CD4-positive, alpha-beta T cell treated with Interleukin-4 for 1 hour (primary cell): Measurements from ENCODE around the gene RNF41.
A peak's percentile ranks its signal among the peaks of the same experiment; 100 is the strongest.
"Not testable (repeated sequence)": the region's sequence is repeated elsewhere in the genome, so short reads cannot be mapped to it uniquely, and the experiment has no call there.

ENCODE experiments used
- DNase-seq, 2 donors: peaks; one replicate each; pipeline ENCODE4 v3.0.0-alpha.2; 2020 to 2022

Gene RNF41

DNA sequence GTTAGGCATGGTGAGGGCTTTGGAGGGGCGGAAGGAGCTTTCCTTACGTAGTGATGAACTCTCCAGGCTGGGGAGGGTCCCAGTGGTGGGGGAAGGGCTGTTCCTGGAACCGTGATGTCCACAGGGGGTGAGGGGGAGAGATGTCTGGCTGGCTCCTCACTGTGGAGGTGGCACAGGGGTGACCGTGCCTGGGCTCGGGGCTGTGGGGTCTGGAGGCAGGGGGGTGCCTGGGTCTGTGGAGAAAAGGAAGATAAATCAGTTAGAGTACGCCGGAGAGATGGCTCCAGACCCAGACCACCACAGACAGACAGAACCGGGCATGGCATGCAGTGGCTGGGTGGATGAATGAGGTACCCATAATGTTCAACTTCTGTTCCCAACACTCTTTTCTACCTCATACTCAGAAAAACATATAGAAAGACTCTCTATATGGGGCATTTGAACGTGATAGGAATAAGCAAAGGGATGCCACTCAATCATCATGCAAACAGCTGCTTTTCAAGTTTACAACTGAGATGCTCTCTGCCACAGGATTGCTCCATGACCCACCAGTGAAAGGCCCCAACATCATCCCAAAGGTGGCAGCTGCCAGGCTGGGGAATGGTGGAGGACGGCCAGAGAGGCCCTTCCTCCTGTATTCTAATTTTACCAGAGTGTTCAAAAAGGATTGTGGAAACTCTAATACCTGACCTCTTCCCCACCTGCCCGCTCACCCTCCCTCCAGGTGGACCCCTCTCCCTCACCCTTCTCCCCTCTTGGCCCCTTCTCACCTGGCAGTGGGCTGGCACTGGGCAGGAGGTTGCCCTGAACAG, 58.0 kb downstream of the RNF41 start:
- DNase-seq: no peak

GRCh38 chr12:56162468-56163290, 59.0 kb downstream of the RNF41 start:
- no peak for DNase-seq

GRCh38 chr12:56161690-56162351, 59.9 kb downstream of the RNF41 start:
- DNase-seq: no peak

GRCh38 chr12:56160894-56161689, 60.6 kb downstream of the RNF41 start:
- no peak for DNase-seq

DNA sequence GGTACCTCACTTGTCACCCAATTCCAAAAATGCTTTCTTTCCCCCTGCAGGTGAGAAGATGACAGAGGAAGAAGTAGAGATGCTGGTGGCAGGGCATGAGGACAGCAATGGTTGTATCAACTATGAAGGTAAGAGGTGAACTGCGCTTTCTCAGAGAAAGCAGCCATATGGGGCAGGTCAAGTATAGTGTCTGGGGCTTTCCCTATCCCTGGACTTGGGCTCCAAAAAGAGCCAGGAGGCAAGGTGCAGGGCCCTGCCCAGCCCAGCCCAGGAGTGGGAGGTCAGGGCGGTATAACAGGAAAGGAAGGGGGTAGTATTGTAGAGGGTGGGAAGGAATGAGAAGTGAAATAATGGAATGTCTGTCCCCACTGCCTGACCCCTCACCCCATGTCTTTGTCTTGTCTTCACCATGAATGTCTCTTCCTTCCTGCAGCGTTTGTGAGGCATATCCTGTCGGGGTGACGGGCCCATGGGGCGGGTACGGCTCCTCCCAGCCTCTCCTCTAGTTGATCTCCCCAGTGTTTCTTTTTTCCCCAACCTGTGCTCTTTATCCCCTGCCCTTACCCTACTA, 61.4 kb downstream of the RNF41 start:
- DNase-seq: peak; percentile 61 to 75

GRCh38 chr12:56159482-56160192, 62.1 kb downstream of the RNF41 start:
- no peak for DNase-seq

GRCh38 chr12:56158926-56159461, 62.7 kb downstream of the RNF41 start:
- DNase-seq: peak in 1 of 2 donors; percentile 38

- peak; percentile 95 for DNase-seq
These were observed 63.4 kb downstream of the RNF41 start, which contains the start of gene MYL6 for GRCh38 chr12:56158029-56158925. MYL6 (plus strand) TSS chr12:56158359; CDS start chr12:56158402, 43 bp downstream.

DNA sequence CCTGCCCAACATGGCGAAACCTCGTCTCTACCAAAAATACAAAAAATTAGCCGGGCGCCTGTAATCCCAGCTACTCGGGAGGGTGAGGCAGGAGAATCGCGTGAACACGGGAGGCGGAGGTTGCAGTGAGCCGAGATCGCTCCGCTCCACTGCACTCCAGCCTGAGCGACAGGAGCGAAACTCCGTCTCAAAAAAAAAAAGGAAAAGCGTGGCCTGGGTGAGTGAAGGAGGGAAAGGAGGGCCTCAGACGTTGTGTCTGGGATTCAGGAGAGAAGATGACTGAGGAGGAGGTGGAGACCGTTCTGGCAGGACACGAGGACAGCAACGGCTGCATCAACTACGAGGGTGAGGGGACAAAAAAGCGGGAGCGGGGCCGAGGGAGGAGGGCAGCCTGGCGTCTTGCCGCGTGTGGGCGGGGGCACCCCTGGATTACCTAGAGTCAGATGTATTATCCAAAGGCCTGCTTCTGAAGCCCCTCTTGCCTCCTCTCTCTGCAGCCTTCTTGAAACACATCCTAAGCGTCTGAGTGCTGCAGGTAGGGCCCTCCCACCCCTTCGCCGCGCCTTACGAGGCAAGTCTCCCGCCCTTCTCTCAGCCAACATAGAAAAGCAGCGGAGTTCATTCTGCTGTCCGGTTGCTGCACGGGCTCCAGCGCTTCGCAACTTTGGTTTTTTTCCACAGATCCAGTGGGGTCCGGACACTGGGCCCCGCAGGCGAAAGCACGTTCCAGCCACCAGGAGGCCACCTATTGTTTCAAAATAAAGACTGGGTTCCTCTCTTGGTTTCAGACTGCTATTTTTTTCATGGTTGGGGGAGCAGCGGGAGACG, 64.3 kb downstream of the RNF41 start:
- peak; percentile 73 to 80 for DNase-seq

GRCh38 chr12:56156464-56157200, 65.1 kb downstream of the RNF41 start:
- DNase-seq: not testable (repeated sequence)

DNA sequence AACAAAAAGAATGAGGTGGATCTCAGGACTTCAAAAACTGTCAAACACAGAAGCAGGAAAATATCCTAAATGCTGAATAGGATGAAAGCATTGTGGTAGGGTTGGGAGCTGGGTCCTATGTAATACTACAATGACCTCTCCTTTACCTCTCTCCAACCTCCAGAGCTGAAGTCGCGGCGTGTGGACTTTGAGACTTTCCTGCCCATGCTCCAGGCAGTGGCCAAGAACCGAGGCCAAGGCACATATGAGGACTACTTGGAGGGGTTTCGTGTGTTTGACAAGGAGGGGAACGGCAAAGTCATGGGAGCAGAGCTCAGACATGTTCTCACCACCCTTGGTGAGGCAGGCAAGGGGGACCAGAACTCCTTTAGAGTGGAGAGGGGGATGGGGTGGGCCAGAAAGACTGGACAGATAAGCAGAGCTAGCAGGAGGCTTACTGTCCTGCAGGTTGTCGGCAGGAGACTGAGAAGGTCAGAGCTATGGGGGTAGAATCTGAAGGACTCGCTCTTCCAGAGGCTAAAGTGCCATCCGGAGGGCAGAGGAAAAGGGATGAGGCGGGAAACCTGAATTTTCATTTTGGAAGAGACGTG, 66.4 kb downstream of the RNF41 start:
- DNase-seq: no peak

DNA sequence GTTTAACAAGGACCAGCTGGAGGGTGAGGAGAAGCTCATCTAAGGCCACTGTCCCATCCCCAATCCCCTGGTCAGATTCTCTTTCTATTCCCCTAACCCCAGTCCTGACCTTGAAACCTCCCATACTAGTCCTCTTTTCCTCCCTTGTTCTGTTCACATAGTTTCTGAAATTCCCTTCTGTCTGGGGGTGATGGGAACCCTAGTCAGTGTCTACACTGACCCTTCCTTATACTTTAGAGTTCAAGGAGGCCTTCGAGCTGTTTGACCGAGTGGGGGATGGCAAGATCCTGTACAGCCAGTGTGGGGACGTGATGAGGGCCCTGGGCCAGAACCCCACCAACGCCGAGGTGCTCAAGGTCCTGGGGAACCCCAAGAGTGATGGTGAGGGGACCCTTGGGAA, 66.9 kb downstream of the RNF41 start:
- DNase-seq: no peak

DNA sequence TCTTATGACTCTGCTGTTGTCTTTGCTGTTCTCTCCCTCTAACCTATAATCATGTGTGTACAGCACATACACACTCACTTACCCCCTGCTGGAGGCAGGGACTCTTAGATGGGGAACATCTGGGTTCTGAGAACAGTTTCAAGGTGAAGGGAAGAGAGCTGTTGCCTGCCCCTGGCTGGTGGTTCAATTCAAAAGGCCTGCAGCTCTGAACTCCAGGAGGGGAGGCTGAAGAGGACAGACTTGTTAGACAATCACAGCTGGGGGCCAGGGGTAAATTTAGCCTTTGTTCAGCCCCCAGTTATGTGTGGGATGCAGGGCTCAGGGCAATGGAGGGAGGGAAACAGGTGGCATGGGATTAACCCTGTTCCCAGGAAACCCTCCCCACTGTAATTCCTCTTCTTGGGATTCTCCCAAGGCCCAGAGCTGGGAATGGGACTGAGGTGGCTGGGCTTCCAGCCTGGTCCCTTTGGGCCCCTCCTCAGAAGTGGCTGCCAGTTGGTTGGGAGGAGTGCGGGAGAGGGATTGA, 67.4 kb downstream of the RNF41 start:
- no peak for DNase-seq

DNA sequence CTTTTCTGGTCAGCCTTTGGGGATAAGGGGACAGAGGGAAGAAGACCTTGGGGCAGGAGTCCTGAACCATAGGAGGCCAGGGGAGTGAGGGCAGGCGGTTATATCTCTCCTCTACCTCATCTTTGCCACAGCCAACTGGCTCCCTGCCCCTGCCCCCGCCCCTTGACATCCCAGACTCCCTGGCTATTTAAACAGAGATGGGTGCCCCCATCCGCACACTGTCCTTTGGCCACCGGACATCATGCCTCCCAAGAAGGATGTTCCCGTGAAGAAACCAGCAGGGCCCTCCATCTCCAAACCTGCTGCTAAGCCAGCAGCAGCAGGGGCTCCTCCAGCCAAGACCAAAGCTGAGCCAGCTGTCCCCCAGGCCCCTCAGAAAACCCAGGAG, 68.0 kb downstream of the RNF41 start:
- DNase-seq: no peak

DNA sequence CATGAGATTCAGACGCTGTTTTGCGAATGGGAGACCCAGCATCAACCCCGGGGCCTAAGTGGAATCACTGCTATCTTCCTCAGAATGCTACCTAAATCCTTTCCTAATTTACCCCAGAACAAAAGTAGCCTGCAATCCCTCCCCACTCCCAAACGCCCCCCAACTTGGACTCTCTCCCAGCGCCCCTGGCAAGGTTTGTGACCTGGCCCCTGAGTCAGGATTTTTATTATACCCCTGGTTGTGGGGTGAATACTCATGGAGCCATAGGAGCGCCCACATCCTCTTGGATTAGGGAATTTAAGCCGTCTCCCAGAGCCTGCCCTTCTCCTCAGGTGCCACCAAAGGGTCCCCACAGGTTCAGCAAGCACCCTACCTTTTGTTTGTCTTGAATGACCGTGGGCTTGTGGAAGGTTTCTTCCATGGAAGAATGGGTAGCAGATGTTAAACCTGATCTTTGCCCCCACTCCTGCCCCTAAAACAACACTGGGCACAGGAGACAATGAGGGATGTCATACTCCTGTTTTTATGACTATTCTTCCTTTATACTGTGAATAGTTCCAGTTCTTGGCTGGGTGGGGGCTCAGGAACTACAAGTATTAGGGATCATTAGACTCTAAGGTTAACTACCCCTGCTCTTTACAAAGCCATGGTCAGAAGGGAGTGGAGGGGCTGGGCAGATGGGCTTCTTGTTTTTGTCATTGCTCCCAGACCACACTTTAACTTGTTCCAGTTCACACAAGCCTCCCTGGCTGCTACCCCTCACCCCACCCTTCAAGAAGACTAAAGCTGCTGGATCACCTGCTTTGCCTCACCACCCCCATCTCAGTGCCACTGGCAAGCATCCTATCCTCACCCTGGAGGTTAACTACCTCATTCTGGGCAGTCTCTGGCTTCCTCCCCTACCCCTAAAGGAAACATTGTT, 68.7 kb downstream of the RNF41 start:
- no peak for DNase-seq
